ENCODE measurements around the gene XPNPEP1.

Gene XPNPEP1

GRCh38 chr10:109823196-109823595 is 100.1 kb downstream of the XPNPEP1 start:
- CTCF ChIA-PET, result no interaction called here
- no peak for TF ChIP-seq CTCF (IDR thresholded peaks at IDR 0.05; ENCODE audit: insufficient read depth, low read length, missing control alignments)

GRCh38 chr10:109821672-109822071 is 101.6 kb downstream of the XPNPEP1 start:
- no peak for DNase-seq (ENCODE audit: low read depth, low spot score)
- TF ChIP-seq CTCF (IDR thresholded peaks at IDR 0.05; ENCODE audit: insufficient read depth, low read length, missing control alignments), result no peak

More at GRCh38 chr10:109823196-109823595, 100.1 kb downstream of the XPNPEP1 start:
- no peak for DNase-seq (ENCODE audit: low read depth, low spot score)
- POLR2A ChIA-PET, result no interaction called here
- no peak overlapping the region for H3K4me3 ChIP-seq (ENCODE audit: low read depth, low read length)

DNA sequence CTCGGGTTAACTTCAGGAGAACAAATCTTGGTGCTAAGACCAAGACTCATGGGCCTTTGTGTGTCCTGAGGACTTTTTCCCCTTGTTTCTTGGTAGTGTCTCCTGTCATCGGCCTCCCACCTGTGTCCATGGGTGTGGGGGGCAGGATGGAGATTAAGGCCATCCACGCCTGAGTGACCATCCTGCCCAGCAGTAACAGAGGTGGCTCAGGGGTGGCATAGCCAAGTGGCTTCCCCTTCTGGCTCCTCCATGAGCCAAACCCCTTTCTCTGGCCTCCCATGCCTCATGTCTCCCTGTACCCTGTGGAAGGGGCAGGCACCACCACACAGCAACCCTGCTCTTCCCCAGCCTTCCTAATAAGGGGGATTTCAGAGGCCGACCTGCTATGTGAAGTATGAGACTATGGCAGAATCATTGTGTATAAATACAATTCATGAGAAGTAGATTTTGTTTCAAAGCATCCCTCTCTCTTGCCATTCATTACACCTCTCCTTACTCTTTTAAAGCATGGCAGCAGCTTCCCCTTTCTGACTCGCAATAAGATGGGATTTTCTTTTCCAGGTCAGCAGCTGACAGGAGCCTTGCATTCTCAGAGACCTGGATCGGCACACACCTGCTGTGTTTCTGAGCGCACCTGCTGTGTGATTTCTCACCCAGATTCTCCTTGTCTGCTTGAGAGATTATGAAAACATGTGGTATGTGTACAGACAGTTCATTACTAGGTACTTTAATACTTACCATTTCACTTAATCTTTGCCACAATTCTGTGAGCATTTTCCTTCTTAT is 102.5 kb downstream of the XPNPEP1 start:
- DNase-seq (ENCODE audit: low read depth, low spot score), result no peak
- ChIA-PET POLR2A (no interaction called here), CTCF (no interaction called here)
- TF ChIP-seq CTCF (IDR thresholded peaks at IDR 0.05; ENCODE audit: insufficient read depth, low read length, missing control alignments), result no peak
- no peak overlapping the region for H3K4me3 ChIP-seq (ENCODE audit: low read depth, low read length)

More at GRCh38 chr10:109821672-109822071, 101.6 kb downstream of the XPNPEP1 start:
- POLR2A ChIA-PET, result no interaction called here
- H3K4me3 ChIP-seq (ENCODE audit: low read depth, low read length), result no peak overlapping the region
- CTCF ChIA-PET, result no interaction called here

DNA sequence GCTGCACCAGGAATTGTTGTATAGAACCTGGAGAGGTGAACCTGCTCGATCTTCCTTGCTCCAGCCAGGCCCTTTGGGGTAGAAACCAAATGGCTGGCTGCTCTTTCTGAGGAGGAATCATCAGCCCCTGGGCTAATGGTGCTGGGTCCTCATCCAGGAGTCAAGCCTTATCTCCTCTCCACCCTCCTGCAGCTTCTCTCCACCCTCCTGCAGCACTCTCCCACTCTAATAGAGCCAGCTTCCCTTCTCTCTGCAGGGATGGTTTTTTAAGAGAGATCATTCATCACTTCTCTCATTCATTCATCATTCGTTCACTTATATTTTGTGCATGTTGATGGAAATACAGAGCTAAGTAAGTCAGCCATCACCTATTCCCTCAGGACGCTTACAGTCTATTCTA is 103.5 kb downstream of the XPNPEP1 start:
- no peak for TF ChIP-seq CTCF (IDR thresholded peaks at IDR 0.05; ENCODE audit: insufficient read depth, low read length, missing control alignments)
- CTCF ChIA-PET, result no interaction called here
- no peak overlapping the region for H3K4me3 ChIP-seq (ENCODE audit: low read depth, low read length)
- POLR2A ChIA-PET, result no interaction called here
- no peak for DNase-seq (ENCODE audit: low read depth, low spot score)

Measured in AG04449 (cell line).